Panc1 (cell line): Measurements from ENCODE around the gene SHC4. TPM values are rescaled to one million over a fixed set of nuclear protein-coding genes. Genes with fewer than 3 reads are reported as not detected.

ENCODE experiments used
- ATAC-seq: fragments of 200-7000 bp; cut with Tn5 transposase; 2 replicates; pipeline ENCODE4 v1.9.1; 2020; ENCODE audit warnings: mild to moderate bottlenecking, moderate library complexity
- BruUV-seq: library from RNA; stranded (reverse); fragments of 400-500 nt; replicated peaks from 2 replicates; lab custom pipeline; 2021; lab: Mats Ljungman, UMichigan
- CTCF ChIA-PET: fragments of 300-600 bp; sonication (Branson Sonifier 250); formaldehyde crosslinking; loops from one replicate; lab custom pipeline; 2022; ENCODE audit warnings: antibody characterized with exemption; lab: Charles Lee
- POLR2A ChIA-PET: fragments of 300-600 bp; sonication (Branson Sonifier 250); formaldehyde crosslinking; loops from one replicate; lab custom pipeline; 2022; ENCODE audit warnings: antibody characterized with exemption; lab: Charles Lee
- DNase-seq: peaks from one replicate; pipeline ENCODE4 v3.0.0-alpha.2; 2010; ENCODE audit warnings: low read depth, low spot score
- H3K27ac ChIP-seq: 2 replicates; pipeline ENCODE4 v1.5.1; 2011; ENCODE audit warnings: mild to moderate bottlenecking, low read length, inconsistent platforms
- H3K27me3 ChIP-seq: fragments of 200-500 bp; sonication (Bioruptor generic); 2 replicates; pipeline ENCODE4 v1.6.0; 2014; ENCODE audit warnings: low read length, inconsistent platforms; ENCODE audit not compliant: control insufficient read depth, insufficient read depth
- H3K36me3 ChIP-seq: fragments of 200-500 bp; sonication (Bioruptor generic); 2 replicates; pipeline ENCODE4 v1.5.1; 2014; ENCODE audit warnings: inconsistent platforms, mild to moderate bottlenecking, low read length, moderate library complexity; ENCODE audit not compliant: control insufficient read depth, insufficient read depth
- H3K4me1 ChIP-seq: 2 replicates; pipeline ENCODE4 v1.5.1; 2011; ENCODE audit warnings: inconsistent platforms, mild to moderate bottlenecking, low read length, moderate library complexity; ENCODE audit not compliant: control insufficient read depth, insufficient read depth
- H3K4me3 ChIP-seq, 2 experiments: 2 replicates each; pipeline ENCODE4 v1.5.1; 2011 to 2012; ENCODE audit warnings: low read depth in 2 of 2, low read length in 2 of 2, mild to moderate bottlenecking in 2 of 2, inconsistent platforms in 1 of 2, moderate library complexity in 1 of 2
- H3K9me3 ChIP-seq: fragments of 200-500 bp; sonication (Bioruptor generic); 2 replicates; pipeline ENCODE4 v1.5.1; 2014; ENCODE audit warnings: low read depth, mild to moderate bottlenecking, inconsistent platforms, low read length, moderate library complexity; ENCODE audit not compliant: control insufficient read depth, insufficient read depth
- CTCF ChIP-seq: fragments of 450-650 bp; IDR thresholded peaks from 2 replicates; pipeline ENCODE4 v1.5.1; 2017; ENCODE audit warnings: mild to moderate bottlenecking
- POLR2AphosphoS5 ChIP-seq: IDR thresholded peaks from 2 replicates; pipeline ENCODE4 v1.6.1; 2012; ENCODE audit warnings: mild to moderate bottlenecking, low read depth, low read length, moderate library complexity
- SIN3A ChIP-seq: IDR thresholded peaks from 2 replicates; pipeline ENCODE4 v1.6.1; 2012; ENCODE audit warnings: low read depth, mild to moderate bottlenecking, low read length, moderate library complexity, borderline replicate concordance; ENCODE audit not compliant: insufficient read depth
- TCF7L2 ChIP-seq: IDR thresholded peaks from 2 replicates; pipeline ENCODE4 v1.6.1; 2011; ENCODE audit warnings: mild to moderate bottlenecking, low read depth, low read length, inconsistent platforms
- in situ Hi-C: cut with HindIII; loops from 2 replicates; pipeline ENCODE4 v1.10.0; 2016; ENCODE audit warnings: low sequenced_read_pairs, low pct_unique_long_range_greater_than_20kb
- intact Hi-C: fragments of 100-400 bp; cut with micrococcal nuclease; formaldehyde crosslinking; loops from one replicate; pipeline ENCODE4 v1.10.0; 2022; ENCODE audit not compliant: unreplicated experiment
- total RNA-seq: library from RNA; stranded (reverse); gene quantifications from one replicate; pipeline ENCODE4 v1.2.1, GENCODE V29; 2021; ENCODE audit not compliant: unreplicated experiment
- TF ChIP-seq, protein P1 (sequence below), 2 experiments: IDR thresholded peaks; 2 replicates each; pipeline ENCODE4 v1.6.1; 2011 to 2012; ENCODE audit warnings: low read depth in 2 of 2, control low read depth in 1 of 2, low read length in 1 of 2, mild to moderate bottlenecking in 1 of 2, moderate library complexity in 1 of 2; ENCODE audit not compliant: insufficient read depth in 1 of 2

Gene SHC4
- total RNA-seq, 1 experiment from 2014 or later, result 0.10 TPM

GRCh38 chr15:48774484-48774883 lies 189.2 kb downstream of the SHC4 start:
- Histone ChIP-seq H3K4me1 (no peaks in the 10 kb centered on the region), H3K9me3 (no peaks in the 10 kb centered on the region), H3K36me3 (peaks cover 5% of the 10 kb centered on the region; the same call in 1 of the 2 replicates), H3K27me3 (no peaks in the 10 kb centered on the region), H3K4me3 (no peak overlapping the region), H3K27ac (no peak overlapping the region)
- ChIA-PET CTCF (no interaction called here), POLR2A (no interaction called here)
- DNase-seq, result no peak
- in situ Hi-C loops, result no loop called here
- no TSS peak for BruUV-seq
- intact Hi-C loops, result no loop called here
- TF ChIP-seq, protein P1, sequence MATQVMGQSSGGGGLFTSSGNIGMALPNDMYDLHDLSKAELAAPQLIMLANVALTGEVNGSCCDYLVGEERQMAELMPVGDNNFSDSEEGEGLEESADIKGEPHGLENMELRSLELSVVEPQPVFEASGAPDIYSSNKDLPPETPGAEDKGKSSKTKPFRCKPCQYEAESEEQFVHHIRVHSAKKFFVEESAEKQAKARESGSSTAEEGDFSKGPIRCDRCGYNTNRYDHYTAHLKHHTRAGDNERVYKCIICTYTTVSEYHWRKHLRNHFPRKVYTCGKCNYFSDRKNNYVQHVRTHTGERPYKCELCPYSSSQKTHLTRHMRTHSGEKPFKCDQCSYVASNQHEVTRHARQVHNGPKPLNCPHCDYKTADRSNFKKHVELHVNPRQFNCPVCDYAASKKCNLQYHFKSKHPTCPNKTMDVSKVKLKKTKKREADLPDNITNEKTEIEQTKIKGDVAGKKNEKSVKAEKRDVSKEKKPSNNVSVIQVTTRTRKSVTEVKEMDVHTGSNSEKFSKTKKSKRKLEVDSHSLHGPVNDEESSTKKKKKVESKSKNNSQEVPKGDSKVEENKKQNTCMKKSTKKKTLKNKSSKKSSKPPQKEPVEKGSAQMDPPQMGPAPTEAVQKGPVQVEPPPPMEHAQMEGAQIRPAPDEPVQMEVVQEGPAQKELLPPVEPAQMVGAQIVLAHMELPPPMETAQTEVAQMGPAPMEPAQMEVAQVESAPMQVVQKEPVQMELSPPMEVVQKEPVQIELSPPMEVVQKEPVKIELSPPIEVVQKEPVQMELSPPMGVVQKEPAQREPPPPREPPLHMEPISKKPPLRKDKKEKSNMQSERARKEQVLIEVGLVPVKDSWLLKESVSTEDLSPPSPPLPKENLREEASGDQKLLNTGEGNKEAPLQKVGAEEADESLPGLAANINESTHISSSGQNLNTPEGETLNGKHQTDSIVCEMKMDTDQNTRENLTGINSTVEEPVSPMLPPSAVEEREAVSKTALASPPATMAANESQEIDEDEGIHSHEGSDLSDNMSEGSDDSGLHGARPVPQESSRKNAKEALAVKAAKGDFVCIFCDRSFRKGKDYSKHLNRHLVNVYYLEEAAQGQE (IDR thresholded peaks at IDR 0.05; ENCODE audit: insufficient read depth in 1 of 2, low read depth in 2 of 2, low read length in 1 of 2), result no peak
- no peak for TF ChIP-seq CTCF
- TF ChIP-seq SIN3A, result no peak
- TF ChIP-seq TCF7L2, result no peak
- TF ChIP-seq POLR2AphosphoS5, result no peak
- ATAC-seq, result no peak

Other genes starting within 250 kb of the SHC4 start
- gene CEP152, start 152.8 kb downstream of the SHC4 start, total RNA-seq, result 13.9 TPM
- 102 TPM for gene EID1, start 85.8 kb downstream of the SHC4 start, total RNA-seq
- 40.5 TPM for gene SECISBP2L, start 82.5 kb upstream of the SHC4 start, total RNA-seq
- 69.4 TPM for gene COPS2, start 191.7 kb upstream of the SHC4 start, total RNA-seq
- 35.0 TPM for gene GALK2, start 206.3 kb upstream of the SHC4 start, total RNA-seq